Right ventricle myocardium superior (tissue), 1 donor: Measurements from ENCODE around the gene DGLUCY. TPM values are rescaled to one million over a fixed set of nuclear protein-coding genes. Genes with fewer than 3 reads are reported as not detected.
"Not testable (repeated sequence)": the region's sequence is repeated elsewhere in the genome, so short reads cannot be mapped to it uniquely, and the experiment has no call there.

Source experiments
- ATAC-seq: fragments of 200-7000 bp; cut with Tn5 transposase; one replicate; pipeline ENCODE4 v1.9.1; 2020; ENCODE audit warnings: mild to moderate bottlenecking; ENCODE audit not compliant: poor library complexity
- DNase-seq: peaks from one replicate; pipeline ENCODE4 v3.0.0-alpha.2; 2020
- intact Hi-C: fragments of 100-400 bp; cut with DNase I; formaldehyde crosslinking; loops from one replicate; pipeline ENCODE4 v1.11.2; 2022
- total RNA-seq: library from RNA; stranded (reverse); fragmentation: NEBNext Ultra II Directional; extraction: Animal tissue kit (Norgen Biotek cat#: 25700); gene quantifications from one replicate; pipeline ENCODE4 v1.2.1, GENCODE V29; 2021
- donor health status: DM: no; HTN: yes; CAD: no; lungs with severe emphysema.

Gene DGLUCY
- total RNA-seq, 1 donor from 2014 or later = 240 TPM

GRCh38 chr14:91242635-91243034, 128.8 kb downstream of the DGLUCY start:
- DNase-seq = no peak
- no peak for ATAC-seq
- intact Hi-C loops = no loop called here

DNA sequence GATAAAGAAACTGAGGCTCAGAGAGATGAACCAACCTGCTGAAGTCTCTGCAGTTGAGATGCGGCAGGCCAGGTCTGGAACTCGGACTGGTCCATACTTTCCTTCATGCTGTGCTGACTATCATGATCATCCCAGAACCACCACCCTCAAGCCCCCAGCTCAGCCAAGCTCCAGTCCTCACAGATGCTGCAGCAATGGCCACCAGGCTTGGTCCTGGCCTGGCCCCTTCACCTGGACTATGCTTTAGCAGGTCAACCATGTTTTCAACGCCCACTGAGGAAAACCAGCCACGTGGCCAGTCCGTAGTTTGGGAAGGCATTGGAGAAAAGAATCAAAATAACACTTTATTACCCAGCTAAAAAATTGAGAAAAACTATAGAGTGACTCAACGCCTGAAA, 129.2 kb downstream of the DGLUCY start:
- intact Hi-C loops = no loop called here
- ATAC-seq (no peak), DNase-seq (no peak)

DNA sequence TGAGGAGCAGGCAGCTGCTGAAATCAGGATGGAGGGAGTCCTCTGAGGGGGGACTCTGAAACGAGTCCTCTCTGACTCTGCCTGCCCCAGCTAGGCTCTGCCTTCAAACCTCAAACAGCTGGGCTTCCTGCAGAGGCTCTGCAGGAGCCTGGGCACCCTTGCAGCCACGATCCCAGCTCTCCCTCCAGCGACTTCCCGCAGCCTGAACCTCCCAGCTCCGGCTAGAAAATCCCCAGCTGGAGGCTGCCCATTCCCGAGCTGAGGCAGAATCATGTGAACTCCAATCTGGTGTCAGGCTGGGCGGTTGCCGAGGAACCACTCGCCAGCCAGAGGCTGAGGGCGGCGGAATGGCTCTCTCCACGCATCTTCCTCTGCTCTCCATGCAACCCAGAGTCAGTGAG, 130.6 kb downstream of the DGLUCY start, which contains the start of gene GPR68:
Gene GPR68 (minus strand): TSS at position 204 of the 401 bp plus-strand sequence. CDS start 9,654 bp downstream, outside the sequence.
- peak; percentile 70 for DNase-seq
- ATAC-seq = peak; percentile 54
- intact Hi-C loops = no loop called here

DNA sequence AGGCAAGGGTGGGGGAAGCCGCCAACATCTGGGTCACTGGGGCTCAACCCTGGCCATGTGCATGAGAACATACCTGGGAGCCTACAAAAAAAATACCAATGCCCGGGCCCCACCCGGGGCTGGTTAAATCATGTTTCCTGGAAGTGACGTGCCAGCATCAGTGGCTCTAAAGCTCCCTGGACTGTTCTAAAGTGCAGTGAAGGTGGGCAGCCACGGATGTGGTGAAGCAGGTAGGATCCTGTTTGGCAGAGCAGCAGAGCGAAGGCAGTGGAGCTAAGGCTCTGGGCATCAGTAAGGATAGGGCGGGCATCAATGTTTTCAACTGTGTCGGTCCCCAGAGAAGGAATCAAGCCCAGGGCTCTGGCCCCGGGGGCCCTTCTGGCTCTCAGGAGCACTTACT, 131.2 kb downstream of the DGLUCY start:
- intact Hi-C loops = no loop called here
- DNase-seq (no peak), ATAC-seq (no peak)

DNA sequence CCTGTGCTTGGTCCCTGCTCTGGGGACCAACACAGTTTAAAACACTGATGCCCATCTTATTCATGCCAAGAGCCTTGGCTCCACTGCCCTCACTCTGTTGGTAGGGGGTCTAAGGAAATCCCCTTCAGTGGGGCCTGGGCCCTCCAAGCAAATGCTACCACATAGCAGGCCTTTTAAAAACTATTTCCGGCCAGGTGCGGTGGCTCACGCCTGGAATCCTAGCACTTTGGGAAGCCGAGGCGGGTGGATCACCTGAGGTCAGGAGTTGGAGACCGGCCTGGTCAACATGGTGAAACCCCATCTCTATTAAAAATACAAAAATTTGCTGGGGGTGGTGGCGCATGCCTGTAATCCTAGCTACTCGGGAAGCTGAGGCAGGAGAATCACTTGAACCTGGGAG, 131.7 kb downstream of the DGLUCY start:
- intact Hi-C loops, DNase-seq, ATAC-seq: not testable (repeated sequence)

GRCh38 chr14:91246051-91246852, 132.4 kb downstream of the DGLUCY start:
- DNase-seq = no peak
- ATAC-seq = no peak
- intact Hi-C loops = no loop called here

GRCh38 chr14:91249841-91250616, 136.2 kb downstream of the DGLUCY start:
- DNase-seq (peak; percentile 44), ATAC-seq (no peak)
- intact Hi-C loops = no loop called here

DNA sequence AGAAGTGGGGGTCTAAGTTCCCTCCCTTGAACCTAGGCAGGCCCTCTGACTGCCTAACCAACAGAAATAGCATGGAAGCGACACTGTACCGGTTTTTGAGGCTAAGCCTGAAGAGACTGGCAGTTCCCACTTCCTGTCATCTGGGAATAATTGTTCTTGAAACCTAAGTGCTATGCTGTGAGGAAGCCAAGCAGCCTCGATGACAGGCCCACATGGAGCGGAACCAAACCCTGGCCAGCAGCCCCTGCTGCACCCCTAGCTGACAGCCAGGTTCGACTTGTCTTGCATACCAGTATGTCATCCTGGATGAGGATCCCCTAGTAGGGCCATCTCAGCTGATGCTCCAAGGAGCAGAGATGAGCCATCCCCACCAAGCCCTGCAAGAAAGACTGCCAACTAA, 137.0 kb downstream of the DGLUCY start:
- intact Hi-C loops = no loop called here
- ATAC-seq (no peak), DNase-seq (peak; percentile 49)

- peak; percentile 66 for DNase-seq
- peak; percentile 76 for ATAC-seq
- intact Hi-C loops = no loop called here
These were observed 139.3 kb downstream of the DGLUCY start for GRCh38 chr14:91252871-91253794.

DNA sequence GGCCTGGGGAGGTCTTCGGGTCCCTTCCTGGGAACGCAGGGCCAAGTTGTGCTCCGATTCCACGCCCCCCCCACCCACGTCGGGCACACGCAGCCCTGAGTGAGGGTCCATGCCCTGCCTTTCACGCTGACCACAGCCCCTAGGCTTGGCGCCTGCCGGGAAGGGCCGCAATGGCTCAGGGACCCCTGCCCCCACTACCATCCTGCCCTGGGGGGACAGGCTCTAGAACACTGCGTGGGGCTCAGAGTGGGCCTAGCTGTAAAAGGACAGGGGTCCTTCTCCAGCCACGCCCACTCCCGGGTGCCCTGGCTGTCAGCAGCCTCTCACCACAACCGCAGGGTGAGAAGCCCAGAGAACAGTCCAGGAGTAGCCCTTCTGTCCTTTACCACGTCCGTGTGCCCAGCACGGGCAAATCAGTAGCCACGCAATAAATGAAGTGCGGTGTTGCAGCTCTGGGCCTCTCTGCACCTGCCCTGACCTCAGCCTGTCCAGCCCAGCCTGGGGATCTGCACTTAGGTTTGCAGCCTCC, 140.0 kb downstream of the DGLUCY start:
- ATAC-seq (peak; percentile 10), DNase-seq (no peak)
- intact Hi-C loops = no loop called here

DNA sequence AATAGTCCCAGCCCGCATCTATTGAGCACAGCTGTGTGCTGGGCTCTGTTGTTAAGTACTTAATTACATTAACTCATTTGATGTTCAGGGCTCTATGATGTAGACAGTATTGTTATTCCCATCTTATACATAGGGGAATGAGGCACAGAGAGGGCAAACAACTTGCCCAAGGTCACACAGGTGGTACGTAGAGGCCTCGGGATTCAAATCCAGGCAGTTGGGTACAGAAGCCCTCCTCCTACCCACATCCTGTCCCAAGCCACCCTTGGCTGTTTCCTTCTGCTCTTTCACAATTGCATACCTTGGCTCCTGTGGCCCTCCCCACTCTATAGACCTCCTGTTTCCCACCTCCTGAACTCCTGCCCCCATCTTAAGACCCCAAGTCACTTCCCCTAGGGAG, 140.6 kb downstream of the DGLUCY start:
- intact Hi-C loops = no loop called here
- no peak for ATAC-seq
- DNase-seq = no peak

DNA sequence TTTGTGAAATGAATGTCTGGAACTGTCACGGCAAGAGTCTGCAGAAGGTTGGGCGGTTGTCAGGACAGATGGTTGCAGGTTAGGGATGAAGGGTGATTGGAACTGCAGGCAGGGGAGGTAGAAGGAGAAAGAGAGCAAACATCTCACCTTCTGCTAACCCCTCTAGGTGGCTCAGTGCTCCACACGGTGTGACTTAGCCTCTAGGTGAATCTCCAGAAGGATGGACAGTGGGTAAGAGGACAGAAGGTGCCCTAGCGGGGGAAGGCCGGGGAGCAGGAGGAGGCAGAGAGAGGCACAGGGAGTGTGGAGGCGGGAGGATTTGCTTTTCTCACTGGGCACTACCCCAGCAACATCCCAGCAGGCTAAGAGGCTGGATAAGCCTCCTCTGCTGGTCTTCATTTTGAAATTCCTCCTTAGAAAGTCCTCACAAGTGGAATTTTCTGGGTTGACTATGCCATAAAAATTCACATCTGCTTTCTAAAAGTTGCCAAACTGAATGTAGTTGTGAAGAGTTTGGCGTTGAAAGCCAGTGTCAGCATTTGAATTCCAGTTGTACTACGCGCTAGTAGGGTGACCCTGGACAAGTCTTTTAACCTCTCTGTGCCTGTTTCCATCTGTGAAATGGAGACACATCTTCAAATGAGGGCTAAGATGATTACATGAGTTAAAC, 141.3 kb downstream of the DGLUCY start:
- no peak for ATAC-seq
- no peak for DNase-seq
- intact Hi-C loops = no loop called here

GRCh38 chr14:91256661-91257060, 142.8 kb downstream of the DGLUCY start:
- intact Hi-C loops = no loop called here
- DNase-seq (no peak), ATAC-seq (no peak)

GRCh38 chr14:91257328-91258010, 143.6 kb downstream of the DGLUCY start:
- intact Hi-C loops = no loop called here
- ATAC-seq (no peak), DNase-seq (no peak)

DNA sequence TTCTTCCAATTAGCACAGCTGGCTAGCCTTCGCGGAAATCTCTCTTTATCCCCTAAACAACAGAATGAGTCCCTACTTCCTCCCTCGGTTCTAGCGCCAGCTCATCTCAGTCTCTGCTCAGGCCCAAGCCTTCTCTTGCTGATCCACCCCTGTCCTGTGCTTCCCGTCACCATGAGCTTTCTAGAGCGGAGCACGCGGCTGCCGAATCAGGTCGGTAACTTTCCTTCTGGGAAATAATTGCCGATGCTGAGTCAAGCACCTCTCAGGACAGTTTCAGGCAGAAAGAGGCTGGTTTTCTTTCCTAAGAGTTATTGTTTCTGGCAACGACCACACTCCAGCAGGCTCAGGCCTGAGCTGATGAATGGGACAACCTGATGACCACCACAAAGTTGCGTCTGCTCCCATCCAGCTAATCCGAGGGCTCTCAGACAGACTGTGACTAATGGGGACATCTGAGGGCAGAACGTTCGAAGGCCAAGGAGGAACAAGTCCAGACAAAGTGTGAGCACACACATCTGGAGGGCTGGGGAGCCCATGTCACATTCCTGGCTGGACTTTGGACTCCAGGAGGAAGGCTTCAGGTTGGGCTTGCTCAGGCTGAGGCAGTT, 144.2 kb downstream of the DGLUCY start:
- DNase-seq = no peak
- peak; percentile 36 for ATAC-seq
- intact Hi-C loops = no loop called here

DNA sequence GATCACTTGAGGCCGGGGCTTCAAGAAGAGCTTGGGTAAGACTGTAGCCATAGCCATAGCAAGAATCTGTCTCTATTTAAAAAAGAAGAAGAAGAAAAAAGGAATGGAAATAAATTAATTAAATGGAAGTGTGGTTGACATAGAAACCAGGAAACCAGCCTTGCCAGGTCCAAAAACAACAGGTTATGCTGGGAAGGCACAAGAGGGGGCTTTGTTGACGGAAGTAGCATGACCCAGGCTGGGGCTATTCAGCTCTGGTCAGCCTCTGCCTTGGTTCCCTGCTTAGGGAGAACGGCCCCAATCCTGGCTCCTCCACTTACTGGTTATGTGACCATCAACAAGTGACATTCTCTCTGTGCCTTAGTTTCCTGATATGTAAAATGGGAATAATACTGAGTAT, 145.0 kb downstream of the DGLUCY start:
- DNase-seq = no peak
- ATAC-seq = no peak
- intact Hi-C loops = no loop called here

GRCh38 chr14:91261115-91261514, 147.2 kb downstream of the DGLUCY start:
- ATAC-seq (no peak), DNase-seq (no peak)
- intact Hi-C loops = no loop called here
